SK-N-DZ (cell line): ENCODE results near the gene CADPS2.
"Not testable (repeated sequence)": the region's sequence is repeated elsewhere in the genome, so short reads cannot be mapped to it uniquely, and the experiment has no call there.

Source experiments
- DNase-seq: peaks from one replicate; pipeline ENCODE4 v3.0.0-alpha.2; 2015; ENCODE audit warnings: low spot score

Gene CADPS2

DNA sequence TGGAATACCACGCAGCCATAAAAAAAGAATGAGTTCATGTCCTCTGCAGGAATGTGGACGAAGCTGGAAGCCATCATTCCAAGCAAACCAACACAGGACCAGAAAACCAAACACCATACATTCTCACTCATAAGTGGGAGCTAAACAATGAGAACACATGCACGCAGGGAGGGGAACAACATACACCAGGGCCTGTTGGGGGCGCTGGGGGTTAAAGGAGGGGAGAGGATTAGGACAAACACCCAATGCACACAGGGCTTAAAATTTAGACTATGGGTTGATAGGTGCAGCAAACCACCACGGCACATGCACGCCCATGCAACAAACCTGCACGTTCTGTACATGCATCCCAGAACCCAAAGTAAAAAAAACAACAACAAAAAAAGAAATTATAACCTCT lies 210.6 kb downstream of the CADPS2 start:
- DNase-seq: no peak

DNA sequence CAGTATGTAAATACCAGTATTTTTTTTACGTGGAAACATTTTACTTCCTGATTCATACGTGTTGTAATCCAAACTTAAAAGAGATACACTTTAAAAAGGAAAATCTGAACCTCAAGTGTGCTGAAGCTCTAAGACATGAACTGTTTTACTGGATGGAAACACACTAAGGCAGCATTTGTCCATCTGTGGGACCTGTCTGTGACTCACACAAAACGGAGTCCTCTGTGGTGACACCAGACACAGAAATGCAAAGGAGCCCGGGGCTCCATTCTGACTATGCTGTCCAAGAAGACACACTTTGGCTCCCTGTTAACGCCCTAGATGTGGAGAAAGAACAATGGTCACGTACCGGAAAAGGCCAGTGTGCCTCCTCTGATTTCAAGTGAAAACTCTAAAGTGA lies 211.2 kb downstream of the CADPS2 start:
- DNase-seq: no peak

DNA sequence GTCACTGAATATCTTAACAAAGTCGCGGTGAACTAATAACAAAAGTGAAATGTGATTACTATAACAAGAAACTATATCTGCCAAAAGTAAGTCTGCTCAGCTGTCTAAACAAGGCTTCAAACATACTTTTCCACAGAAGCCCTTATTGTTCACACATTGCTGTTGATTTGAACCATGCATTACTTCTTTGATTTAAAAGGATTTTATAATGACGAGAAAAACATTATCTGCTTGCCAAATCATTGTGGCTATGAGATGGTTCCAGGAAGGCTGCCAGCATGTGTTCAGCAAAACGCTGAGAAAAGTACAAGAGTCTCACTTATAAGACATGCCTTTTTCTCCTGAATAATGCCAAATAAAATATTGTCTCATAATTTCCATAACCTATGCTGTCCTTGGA lies 211.8 kb downstream of the CADPS2 start:
- DNase-seq: no peak

DNA sequence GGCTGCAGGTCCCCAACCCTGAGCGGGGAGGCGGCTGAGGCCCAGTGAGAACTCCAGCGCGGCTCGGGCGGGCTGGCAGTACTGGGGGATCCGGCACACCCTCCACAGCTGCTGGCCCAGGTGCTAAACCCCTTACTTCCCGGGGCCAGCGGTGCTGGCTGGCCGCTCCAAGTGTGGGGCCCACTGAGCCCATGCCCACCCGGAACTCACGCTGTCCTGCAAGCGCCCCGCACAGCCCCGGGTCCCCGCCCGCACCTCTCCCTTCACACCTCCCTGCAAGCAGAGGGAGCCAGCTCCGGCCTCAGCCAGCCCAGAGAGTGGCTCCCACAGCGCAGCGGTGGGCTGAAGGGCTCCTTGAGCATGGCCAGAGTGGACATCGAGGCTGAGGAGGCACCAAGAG lies 212.3 kb downstream of the CADPS2 start:
- DNase-seq: no peak

DNA sequence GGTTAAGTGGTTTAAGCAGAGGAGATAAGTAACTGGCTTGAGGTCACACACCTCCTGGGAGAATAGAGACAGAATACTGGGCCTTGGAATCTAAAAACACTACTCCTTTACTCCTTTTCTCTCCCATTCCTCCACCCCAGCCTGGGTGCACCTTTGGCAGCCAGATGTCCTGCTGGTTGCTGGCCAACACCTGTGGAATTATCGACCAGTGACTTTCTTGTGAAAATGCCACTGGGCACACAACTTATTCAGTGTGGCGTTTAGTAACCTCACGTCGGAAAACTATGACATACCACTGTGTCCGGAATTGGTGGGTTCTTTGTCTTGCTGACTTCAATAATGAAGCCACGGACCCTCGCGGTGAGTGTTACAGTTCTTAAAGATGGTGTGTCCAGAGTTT lies 213.7 kb downstream of the CADPS2 start:
- DNase-seq: no peak

DNA sequence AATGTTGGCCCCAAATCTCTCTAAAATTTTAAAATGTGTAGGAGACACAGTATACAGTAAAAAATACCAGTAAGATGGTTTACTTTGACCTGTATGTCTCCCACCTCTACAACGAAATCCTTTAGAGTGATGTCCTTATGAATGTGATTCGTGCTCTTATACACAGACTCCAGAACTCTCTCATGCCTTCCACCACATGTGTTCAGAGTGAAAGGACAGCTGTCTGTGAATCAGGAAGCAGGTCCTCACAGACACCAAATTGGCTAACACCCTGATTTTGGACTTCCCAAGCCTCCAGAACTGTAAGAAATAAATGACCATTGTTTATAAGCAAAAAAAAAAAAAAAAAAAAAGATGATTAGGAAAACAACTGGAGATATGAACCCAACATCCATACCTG lies 222.5 kb downstream of the CADPS2 start:
- no peak for DNase-seq

DNA sequence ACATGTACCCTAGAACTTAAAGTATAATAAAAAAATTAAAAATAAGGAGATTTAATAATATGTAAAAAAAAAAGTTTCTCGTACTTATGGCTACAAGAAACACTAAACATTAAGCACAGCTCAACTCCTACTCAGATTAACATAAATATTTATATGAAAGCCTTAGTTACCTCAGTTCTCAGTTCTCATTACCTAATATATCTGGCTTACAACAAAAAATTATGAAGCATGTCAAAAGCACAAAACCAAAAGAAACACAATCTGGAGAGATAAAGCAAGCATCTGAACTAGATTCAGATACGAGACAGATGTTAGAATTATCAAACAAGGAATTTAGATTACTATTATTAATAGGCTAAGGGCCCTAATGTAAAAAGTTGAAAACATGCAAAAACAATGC lies 227.4 kb downstream of the CADPS2 start:
- DNase-seq: no peak

DNA sequence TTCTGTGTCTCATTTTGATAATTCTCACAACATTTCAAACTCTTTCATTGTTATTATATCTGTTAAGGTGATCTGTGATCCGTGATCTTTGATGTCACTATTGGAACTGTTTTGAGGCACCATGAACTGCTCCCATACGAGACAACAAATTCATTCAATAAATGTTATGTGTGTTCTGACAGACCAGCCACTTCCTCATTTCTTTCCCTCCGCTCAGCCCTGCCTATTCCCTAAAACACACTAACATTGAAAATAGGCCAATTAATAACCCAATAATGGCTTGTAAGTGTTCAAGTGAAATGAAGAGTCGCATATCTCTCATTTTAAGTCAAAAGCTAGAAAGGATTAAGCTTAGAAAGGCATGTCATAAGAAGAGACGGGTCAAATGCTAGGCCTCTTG lies 232.6 kb downstream of the CADPS2 start:
- DNase-seq: no peak

DNA sequence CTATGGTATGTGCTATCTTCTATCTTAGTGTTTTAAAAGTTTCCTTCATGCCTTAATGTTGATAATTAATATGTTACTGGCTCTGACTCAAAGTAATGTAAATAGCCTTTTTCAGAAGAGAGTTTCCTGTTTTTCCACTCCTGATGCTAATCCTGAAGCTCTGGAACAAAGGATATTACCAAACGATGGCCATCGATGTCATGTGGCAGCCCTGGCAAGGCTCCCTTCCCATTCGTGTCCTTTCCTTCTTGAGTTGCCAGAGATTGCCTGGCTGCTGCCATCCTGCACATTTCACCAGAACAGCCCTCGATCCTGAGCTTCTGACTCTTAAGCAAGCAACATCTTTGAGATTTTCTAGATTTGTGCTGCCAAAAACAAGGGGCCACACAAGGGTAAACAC lies 233.4 kb downstream of the CADPS2 start:
- DNase-seq: no peak

DNA sequence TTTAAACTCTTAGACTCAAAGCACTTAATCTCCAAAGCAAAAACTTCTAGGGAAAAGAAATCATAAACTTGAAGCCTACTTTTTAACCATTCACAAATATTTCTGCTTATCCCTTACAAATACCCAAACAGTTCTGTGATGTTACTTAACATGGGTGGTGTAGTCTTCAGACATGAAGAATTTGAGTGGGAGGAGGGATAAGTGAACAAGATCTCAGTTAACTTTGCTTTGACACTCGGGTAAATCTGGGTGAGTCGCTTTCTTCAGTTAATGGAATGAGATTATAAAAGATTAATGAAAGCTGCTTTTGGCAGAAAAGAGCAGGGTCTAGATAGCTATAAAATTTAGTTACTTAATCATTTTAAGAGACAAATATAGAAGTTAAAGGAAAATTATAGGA lies 234.8 kb downstream of the CADPS2 start:
- DNase-seq: no peak

DNA sequence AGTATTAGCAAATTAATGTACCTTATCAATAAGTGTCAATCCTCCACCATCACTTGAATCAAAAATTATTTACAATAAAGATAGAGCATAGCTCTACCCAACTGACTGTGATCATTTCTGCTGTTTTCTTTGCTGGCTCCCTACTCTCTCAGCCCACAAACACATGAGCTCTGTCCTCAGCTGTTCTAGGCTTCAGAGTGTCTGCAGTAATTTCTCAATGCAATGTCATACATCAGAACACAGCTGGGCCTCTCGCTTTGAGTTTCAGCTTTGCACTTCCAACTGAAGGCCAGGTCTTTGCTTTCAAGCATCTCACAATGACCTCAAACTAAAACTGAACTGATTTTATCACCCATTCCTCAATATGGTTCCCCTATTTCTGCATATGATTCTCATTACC lies 243.0 kb downstream of the CADPS2 start:
- no peak for DNase-seq

DNA sequence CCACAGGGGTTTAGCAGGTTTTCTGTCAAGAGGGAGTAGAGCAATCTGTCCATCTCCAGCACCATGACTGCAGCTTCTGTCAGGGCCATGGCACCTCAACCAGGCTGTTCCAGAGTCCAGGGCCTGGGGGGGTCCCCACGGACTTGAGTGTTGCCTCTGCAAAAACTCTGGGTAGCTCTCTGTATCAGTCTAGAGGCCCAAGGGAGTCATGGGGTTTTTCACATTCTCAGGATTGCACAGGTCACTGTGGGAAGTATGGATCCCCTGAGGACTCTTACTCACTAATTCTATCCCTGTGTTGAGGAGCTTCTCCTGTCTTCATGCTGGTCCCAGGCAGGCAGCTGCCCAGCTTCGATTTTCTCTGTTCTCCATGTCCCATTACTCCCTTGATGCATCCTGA lies 247.8 kb downstream of the CADPS2 start:
- no peak for DNase-seq

DNA sequence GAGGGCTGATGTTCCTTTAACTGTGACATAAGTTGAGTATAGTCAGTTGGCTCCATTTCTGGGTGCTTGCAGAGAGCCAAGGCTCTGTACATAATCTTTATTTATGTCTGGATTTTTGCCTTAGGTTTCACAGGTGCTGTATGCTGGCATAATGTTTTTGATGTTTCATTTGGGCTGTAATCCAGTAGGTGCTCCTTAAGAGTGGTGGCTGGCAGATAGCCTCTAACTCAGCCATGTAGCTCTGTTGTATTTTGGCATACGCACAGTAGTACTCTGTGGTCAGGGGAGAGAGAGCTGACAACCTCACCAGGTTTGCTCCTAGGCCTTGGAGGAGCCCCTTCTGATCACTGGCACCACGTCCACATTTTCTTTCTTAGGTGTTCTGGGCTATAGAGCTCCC lies 248.5 kb downstream of the CADPS2 start:
- DNase-seq: no peak

DNA sequence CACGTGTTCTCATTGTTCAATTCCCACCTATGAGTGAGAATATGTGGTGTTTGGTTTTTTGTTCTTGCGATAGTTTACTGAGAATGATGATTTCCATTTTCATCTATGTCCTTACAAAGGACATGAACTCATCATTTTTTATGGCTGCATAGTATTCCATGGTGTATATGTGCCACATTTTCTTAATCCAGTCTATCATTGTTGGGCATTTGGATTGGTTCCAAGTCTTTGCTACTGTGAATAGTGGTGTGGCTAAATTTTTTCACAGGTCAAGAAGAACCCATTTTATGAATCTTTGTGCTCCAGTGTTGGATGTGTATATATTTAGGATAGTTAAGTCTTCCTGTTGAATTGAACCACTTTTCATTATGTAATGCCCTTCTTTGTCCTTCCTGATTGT lies 250.8 kb downstream of the CADPS2 start:
- DNase-seq: not testable (repeated sequence)

DNA sequence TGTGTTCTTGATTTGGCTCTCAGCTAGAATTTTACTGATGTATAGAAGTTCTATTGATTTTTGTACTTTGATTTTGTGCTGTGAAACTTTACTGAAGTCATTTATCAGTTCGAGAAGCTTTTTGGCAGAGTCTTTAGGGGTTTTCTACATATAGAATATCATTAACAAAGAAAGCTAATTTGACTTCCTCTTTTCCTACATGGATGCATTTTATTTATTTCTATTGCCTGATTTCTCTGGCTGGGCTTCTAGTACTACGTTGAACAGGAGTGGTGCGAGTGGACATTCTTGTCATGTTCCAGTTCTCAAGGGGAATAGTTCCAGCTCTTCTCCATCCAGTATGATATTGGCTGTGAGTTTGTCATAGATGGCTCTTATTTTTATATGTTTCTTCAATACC lies 252.8 kb downstream of the CADPS2 start:
- no peak for DNase-seq

DNA sequence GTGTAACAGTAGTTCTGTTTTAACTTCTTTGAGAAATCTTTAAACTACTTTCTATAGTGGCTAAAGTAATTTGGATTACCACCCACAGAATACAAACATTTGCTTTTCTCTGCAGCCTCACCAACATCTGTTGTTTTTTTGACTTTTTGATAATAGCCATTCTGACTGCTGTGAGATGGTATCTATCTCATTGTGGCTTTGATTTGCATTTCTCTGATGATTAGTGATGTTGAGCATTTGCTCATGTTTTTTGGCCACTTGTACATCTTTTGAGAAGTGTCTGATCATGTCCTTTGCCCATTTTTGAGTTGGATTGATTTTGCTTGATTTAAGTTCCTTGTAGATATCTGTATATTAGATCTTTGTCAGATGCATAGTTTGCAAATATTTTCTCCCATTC lies 254.0 kb downstream of the CADPS2 start:
- DNase-seq: no peak

DNA sequence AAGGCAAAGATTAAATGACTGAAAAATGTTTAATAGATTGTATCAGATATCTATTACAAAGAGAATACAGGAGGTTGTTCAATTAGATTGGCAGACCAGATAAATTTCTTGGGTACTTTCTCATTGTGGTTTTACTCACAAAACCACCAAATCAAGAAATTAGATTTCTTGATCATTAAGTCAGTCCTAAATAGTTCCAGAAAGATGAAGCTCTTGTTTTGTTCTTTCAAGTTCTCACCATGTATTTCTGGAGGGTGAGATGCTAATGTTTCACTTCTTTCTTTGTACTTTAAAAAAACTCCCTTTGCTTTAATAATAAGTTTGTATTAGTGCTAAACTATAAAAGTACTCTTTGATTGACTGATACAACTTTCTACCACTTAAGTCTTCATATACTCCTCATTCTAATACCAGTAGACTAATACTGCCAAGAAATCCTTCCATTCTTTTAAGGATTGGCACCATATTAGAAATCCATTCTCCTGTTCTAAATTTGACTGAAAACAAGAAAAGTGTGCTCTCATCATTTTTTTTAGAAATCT lies 256.8 kb downstream of the CADPS2 start:
- no peak for DNase-seq

DNA sequence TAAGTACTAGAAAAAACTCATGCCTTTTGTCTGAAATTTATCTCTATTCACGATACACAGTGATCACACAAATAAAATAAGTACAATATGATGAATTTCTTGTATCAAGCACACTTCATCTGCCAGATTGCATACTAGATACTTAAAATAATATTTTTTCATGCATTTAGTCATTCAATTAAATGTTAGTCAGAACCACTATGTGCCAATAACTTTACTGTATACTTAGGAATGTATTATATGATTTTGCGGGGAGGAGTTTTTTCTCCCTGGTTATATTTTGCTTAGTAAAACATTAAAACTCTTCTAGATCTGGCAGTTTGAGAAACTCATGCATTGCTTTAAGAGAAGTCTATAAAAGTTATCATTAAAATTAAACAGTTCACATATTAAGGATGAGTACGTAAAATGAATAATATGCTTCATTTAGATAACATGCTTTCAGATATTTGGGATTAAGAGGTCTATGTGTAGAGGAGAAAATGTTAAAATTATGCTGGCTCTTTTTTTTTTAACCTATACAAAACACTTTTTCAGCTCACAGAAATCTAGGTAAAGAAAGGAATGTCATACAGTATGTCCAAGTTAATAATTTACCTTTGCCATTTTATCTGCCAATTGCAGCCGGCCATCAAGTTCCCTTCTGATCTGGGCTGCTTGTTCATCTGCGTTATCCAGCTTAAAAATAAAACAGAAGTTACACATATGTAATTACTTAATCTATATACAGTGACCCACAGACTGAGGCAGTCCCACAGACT lies 257.4 kb downstream of the CADPS2 start:
- no peak for DNase-seq

DNA sequence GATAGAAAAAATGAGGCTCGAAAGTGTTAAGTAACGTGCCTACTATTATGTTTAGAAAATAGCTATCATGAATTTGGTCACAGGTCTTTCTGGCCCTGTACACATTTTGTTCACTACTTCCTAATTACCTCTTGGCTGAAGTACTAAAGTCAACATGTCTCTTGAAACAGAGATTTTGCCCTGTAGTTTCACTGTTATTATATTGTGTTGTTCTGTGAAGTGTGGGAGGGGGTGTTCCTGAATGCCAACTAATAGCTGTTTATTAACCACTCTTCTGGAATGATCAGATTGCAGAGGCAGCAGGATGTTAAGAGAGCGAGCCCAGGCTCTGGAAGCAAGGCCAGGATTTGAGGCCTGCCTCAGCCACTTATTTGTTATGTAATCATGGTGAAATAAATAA lies 259.5 kb downstream of the CADPS2 start:
- DNase-seq: no peak

DNA sequence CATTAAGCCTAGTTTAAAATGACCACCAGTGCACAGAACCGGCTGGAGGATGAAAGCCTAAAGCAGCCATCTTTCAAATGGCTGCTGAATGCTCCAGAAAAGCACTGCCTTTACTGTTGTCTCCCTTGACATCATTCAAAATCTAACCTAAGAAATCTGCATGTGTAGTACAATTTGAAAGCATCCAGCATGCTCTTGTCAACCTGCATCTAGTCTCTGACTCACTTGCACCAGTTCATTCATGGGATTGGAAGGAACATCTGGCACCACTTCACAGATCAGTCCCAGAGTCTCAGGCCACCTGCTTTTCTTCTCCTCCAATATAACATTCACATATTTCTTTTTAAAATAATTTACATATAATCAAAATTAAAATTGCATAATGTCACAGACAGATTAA lies 263.6 kb downstream of the CADPS2 start:
- no peak for DNase-seq

DNA sequence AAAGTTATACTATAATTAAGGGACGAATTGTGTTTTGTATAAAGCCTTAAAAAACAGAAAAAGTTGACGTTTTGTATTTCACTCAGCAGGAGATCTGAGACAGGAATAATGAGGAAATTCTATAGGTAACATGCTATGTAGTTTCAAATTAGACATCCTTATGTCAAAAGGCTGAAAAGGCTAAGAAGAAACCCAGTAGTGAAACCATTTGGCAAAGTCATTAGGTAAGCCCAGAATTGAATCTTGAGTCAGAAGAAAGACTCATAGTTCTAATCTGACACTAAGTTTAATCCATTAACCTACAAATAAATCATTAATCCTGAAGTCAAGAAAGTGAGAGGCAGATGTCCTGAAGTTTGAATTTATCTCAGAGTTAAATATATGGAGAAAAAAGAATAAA lies 266.6 kb downstream of the CADPS2 start:
- no peak for DNase-seq

DNA sequence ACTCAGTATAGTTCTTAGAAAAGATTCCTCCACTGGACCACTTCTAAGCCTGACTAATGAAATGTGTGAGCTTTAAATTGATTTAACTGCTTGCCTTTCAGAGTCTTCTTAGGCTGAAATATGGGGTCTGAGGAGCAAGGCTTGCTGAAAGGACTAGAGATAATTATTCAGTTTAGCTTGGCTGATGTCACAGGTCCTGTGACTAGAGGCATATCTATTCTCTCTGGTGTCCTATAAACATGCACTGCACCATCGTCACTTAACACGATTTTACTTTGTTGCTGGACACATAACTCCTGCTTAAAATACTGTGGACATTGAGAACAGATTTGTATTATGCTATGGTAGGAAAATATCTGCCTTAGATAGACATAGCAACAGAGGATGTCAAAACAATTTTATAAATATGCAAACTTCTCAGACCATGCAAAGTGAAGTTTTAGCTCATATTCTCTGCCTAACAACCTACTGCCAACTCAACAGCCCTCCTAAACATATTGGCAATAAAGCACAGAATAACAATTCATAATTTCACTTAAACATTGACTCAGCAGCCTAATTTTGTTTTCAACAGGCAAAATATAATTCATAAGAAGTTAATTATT lies 267.6 kb downstream of the CADPS2 start:
- no peak for DNase-seq

DNA sequence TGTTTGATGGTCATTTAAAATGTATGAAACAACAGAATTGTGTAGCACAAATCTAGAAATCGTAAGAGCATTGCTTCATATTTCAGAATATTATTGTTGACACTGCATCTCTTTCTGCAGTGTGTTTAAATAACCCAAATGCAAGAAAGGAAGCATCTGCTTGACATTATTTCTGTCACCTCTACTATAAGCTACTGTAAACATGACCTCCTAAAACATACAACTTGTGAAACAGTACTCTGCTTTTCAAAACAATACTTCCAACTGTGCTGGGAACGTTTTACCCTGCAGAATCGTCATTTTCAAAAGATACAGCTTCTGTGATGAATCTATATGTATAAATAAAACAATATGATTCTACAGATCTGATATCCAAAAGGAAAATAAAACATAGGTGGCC lies 269.3 kb downstream of the CADPS2 start:
- DNase-seq: no peak

DNA sequence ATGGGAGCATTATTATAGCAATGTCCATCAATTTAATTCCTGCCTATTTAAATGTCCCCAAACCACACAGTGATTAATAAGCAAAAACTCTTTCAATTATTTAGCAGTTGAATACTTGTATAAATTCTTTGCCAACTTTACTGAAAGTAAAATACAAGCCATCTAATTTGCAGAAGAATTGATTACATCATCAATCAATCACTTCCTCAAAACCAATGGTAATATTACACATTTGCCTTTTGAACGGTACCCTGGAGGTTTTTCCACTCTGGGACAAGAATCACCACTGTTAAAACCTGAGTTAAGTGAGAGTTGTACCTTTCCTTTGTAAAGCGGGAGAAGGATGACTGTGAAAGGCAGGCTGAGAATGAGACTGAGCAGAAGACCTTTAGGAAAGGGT lies 280.3 kb downstream of the CADPS2 start:
- DNase-seq: no peak
